ENCODE data around the gene GPR156.

- no peak for TF ChIP-seq CTCF (conservative IDR thresholded peaks at IDR 0.05)
- no peak for TF ChIP-seq EZH2 (IDR thresholded peaks at IDR 0.05; ENCODE audit: low read depth)
Measured at GRCh38 chr3:120180731-120181412, 104.2 kb downstream of the GPR156 start.

All from PC-9 (cell line).